SK-N-SH treated with all-trans-retinoic acid at 6 μM for 48 hours (cell line): ENCODE data around the gene CR1.

Experiments used
- CREB5 ChIP-seq: fragments of 250-450 bp; sonication (Bioruptor Pico); IDR thresholded peaks from 2 replicates; pipeline ENCODE4 v1.5.1; 2020; ENCODE audit warnings: low read depth, mild to moderate bottlenecking, moderate library complexity
- CSDC2 ChIP-seq: fragments of 250-450 bp; sonication (Bioruptor Pico); IDR thresholded peaks from 2 replicates; pipeline ENCODE4 v1.5.0; 2020; ENCODE audit warnings: mild to moderate bottlenecking, moderate library complexity
- CSRNP3 ChIP-seq: fragments of 250-450 bp; sonication (Bioruptor Pico); IDR thresholded peaks from 2 replicates; pipeline ENCODE4 v1.5.1; 2021; ENCODE audit warnings: mild to moderate bottlenecking, moderate library complexity
- PATZ1 ChIP-seq: fragments of 250-450 bp; sonication (Bioruptor Pico); IDR thresholded peaks from 2 replicates; pipeline ENCODE4 v1.8.0; 2020; ENCODE audit warnings: mild to moderate bottlenecking, moderate library complexity, borderline replicate concordance
- RARB ChIP-seq: fragments of 250-450 bp; sonication (Bioruptor Pico); IDR thresholded peaks from 2 replicates; pipeline ENCODE4 v1.8.0; 2021; ENCODE audit warnings: mild to moderate bottlenecking, moderate library complexity

- TF ChIP-seq CREB5 (no peak), CSRNP3 (CRISPR knock-in tag) (no peak), RARB (no peak), CSDC2 (CRISPR knock-in tag) (no peak), PATZ1 (CRISPR knock-in tag) (no peak)
These were observed 148.4 kb downstream of the CR1 start for GRCh38 chr1:207644166-207644851.
